Astrocyte (in vitro differentiated cells and primary cell): ENCODE data around the gene AMBP. TPM values are rescaled to one million over a fixed set of nuclear protein-coding genes. Genes with fewer than 3 reads are reported as not detected.

Source experiments
- DNase-seq: peaks from one replicate; pipeline ENCODE4 v3.0.0-alpha.2; 2010; ENCODE audit warnings: low read depth
- FAIRE-seq: peaks from 2 replicates; lab custom pipeline; 2011; peaks lifted over from hg19 to GRCh38; lab: Jason Lieb, UNC
- H2AFZ ChIP-seq: 2 replicates; pipeline ENCODE4 v1.6.0; 2012; ENCODE audit warnings: low read depth, low read length, inconsistent platforms
- H3K27ac ChIP-seq: 2 replicates; pipeline ENCODE4 v1.5.1; 2011; ENCODE audit warnings: low read depth, low read length, inconsistent platforms
- H3K27me3 ChIP-seq: 2 replicates; pipeline ENCODE4 v1.6.0; 2011; ENCODE audit warnings: low read length, inconsistent platforms; ENCODE audit not compliant: insufficient read depth
- H3K36me3 ChIP-seq: 2 replicates; pipeline ENCODE4 v1.5.1; 2011; ENCODE audit warnings: low read length, inconsistent platforms; ENCODE audit not compliant: insufficient read depth
- H3K4me1 ChIP-seq: 2 replicates; pipeline ENCODE4 v1.5.1; 2011; ENCODE audit warnings: low read length, inconsistent platforms; ENCODE audit not compliant: insufficient read depth
- H3K4me2 ChIP-seq: 2 replicates; pipeline ENCODE4 v1.6.0; 2012; ENCODE audit warnings: low read length, inconsistent platforms
- H3K4me3 ChIP-seq: 2 replicates; pipeline ENCODE4 v1.5.1; 2011; ENCODE audit warnings: low read depth, mild to moderate bottlenecking, low read length, inconsistent platforms; ENCODE audit not compliant: insufficient read depth
- H3K79me2 ChIP-seq: 2 replicates; pipeline ENCODE4 v1.6.0; 2012; ENCODE audit warnings: mild to moderate bottlenecking, low read length, inconsistent platforms; ENCODE audit not compliant: insufficient read depth
- H3K9ac ChIP-seq: 2 replicates; pipeline ENCODE4 v1.6.0; 2012; ENCODE audit warnings: mild to moderate bottlenecking, low read length, inconsistent platforms
- H3K9me3 ChIP-seq: 2 replicates; pipeline ENCODE4 v1.5.1; 2012; ENCODE audit warnings: low read depth, mild to moderate bottlenecking, low read length, inconsistent platforms; ENCODE audit not compliant: insufficient read depth
- H4K20me1 ChIP-seq: 2 replicates; pipeline ENCODE4 v1.6.0; 2012; ENCODE audit warnings: low read length, inconsistent platforms; ENCODE audit not compliant: insufficient read depth
- H3K27ac Mint-ChIP-seq: one replicate; pipeline ENCODE4 v1.8.0; 2021; ENCODE audit warnings: mild to moderate bottlenecking, mixed read lengths; ENCODE audit not compliant: unreplicated experiment
- H3K27me3 Mint-ChIP-seq: one replicate; pipeline ENCODE4 v1.8.0; 2021; ENCODE audit warnings: low read depth, mixed read lengths; ENCODE audit not compliant: unreplicated experiment
- H3K36me3 Mint-ChIP-seq: one replicate; pipeline ENCODE4 v1.8.0; 2021; ENCODE audit warnings: low read depth, mixed read lengths; ENCODE audit not compliant: unreplicated experiment
- H3K4me1 Mint-ChIP-seq: one replicate; pipeline ENCODE4 v1.8.0; 2021; ENCODE audit warnings: low read depth, mixed read lengths; ENCODE audit not compliant: unreplicated experiment
- H3K4me3 Mint-ChIP-seq: one replicate; pipeline ENCODE4 v1.8.0; 2021; ENCODE audit warnings: mild to moderate bottlenecking, moderate library complexity, mixed read lengths; ENCODE audit not compliant: unreplicated experiment
- H3K9me3 Mint-ChIP-seq: one replicate; pipeline ENCODE4 v1.8.0; 2021; ENCODE audit warnings: mild to moderate bottlenecking, mixed read lengths; ENCODE audit not compliant: unreplicated experiment
- EZH2 ChIP-seq: IDR thresholded peaks from 2 replicates; pipeline ENCODE4 v1.6.1; 2012; ENCODE audit warnings: mild to moderate bottlenecking, low read length, inconsistent platforms; ENCODE audit not compliant: insufficient read depth
- total RNA-seq: library from RNA; stranded (reverse); gene quantifications from 2 replicates; pipeline ENCODE4 v1.2.1, GENCODE V29; 2021
- TF ChIP-seq, protein P1 (sequence below): IDR thresholded peaks from 2 replicates; pipeline ENCODE4 v1.5.1; 2011; ENCODE audit warnings: low read depth, mild to moderate bottlenecking, inconsistent platforms, low read length, moderate library complexity; ENCODE audit not compliant: insufficient read depth

The AMBP gene
- total RNA-seq, 1 donor from 2014 or later = not detected

DNA sequence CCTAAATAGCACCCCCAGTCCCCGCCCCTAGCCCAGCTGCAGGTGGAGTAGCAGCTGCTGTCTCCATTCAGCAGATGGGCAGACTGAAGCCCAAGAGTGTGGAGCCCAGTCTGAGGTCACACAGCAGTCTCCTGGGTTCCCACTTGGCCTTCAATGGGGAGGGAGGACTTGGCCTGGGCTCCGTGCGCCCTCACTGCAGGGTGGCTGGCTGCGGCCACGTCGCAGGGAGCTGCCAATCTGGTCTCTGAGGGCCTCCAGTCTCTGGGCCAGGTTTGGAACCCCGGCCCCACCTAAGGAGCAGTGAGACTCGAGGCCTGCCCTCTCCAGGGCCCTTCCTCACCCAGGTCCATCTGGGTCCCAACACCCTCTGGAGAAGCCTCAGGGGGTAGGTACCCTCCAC lies 13.6 kb upstream of the AMBP start:
- H3K27me3 ChIP-seq = peaks cover 2% of the 10 kb centered on the region
- no peak for DNase-seq

DNA sequence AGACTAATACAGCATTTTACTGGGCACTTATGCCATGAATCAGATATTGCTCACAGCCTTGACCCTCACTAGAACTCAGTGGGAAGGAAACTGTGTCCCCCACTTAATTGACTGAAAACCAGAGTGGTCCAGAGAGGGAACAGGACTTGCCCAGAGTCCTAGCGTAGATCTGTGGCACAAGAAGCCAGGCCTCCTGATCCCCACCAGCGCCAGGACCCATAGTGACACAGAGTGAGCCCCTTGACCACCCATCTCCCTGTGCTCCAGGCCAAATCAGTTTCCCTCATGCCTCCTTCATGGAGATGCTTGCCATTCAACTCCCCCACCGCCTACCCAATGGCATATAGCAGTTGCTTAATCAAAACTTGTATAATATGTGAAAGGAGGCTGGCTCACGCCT lies 12.7 kb upstream of the AMBP start:
- no peaks in the 10 kb centered on the region for H3K4me1 Mint-ChIP-seq
- H3K27ac Mint-ChIP-seq = no peak overlapping the region
- H3K9me3 ChIP-seq = no peaks in the 10 kb centered on the region
- FAIRE-seq (no peak), DNase-seq (no peak)
- no peak for TF ChIP-seq EZH2
- TF ChIP-seq, protein P1, sequence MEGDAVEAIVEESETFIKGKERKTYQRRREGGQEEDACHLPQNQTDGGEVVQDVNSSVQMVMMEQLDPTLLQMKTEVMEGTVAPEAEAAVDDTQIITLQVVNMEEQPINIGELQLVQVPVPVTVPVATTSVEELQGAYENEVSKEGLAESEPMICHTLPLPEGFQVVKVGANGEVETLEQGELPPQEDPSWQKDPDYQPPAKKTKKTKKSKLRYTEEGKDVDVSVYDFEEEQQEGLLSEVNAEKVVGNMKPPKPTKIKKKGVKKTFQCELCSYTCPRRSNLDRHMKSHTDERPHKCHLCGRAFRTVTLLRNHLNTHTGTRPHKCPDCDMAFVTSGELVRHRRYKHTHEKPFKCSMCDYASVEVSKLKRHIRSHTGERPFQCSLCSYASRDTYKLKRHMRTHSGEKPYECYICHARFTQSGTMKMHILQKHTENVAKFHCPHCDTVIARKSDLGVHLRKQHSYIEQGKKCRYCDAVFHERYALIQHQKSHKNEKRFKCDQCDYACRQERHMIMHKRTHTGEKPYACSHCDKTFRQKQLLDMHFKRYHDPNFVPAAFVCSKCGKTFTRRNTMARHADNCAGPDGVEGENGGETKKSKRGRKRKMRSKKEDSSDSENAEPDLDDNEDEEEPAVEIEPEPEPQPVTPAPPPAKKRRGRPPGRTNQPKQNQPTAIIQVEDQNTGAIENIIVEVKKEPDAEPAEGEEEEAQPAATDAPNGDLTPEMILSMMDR = no peak
- no peak overlapping the region for H3K27ac ChIP-seq
- peaks cover 5% of the 10 kb centered on the region for H3K27me3 ChIP-seq
- H3K27me3 Mint-ChIP-seq = peaks cover 62% of the 10 kb centered on the region
- no peak overlapping the region for H3K4me3 Mint-ChIP-seq
- no peaks in the 10 kb centered on the region for H3K36me3 Mint-ChIP-seq
- no peaks in the 10 kb centered on the region for H3K79me2 ChIP-seq
- H3K9me3 Mint-ChIP-seq = no peaks in the 10 kb centered on the region
- no peak overlapping the region for H2AFZ ChIP-seq
- H3K4me1 ChIP-seq = no peaks in the 10 kb centered on the region
- H3K9ac ChIP-seq = no peak overlapping the region
- no peak overlapping the region for H3K4me2 ChIP-seq
- H3K36me3 ChIP-seq = no peaks in the 10 kb centered on the region
- no peak overlapping the region for H3K4me3 ChIP-seq
- no peaks in the 10 kb centered on the region for H4K20me1 ChIP-seq

More for the DNA sequence above, 13.6 kb upstream of the AMBP start:
- H2AFZ ChIP-seq = no peak overlapping the region
- no peak overlapping the region for H3K4me3 Mint-ChIP-seq
- H4K20me1 ChIP-seq = no peaks in the 10 kb centered on the region
- H3K9me3 Mint-ChIP-seq = peaks cover 2% of the 10 kb centered on the region
- no peak for TF ChIP-seq EZH2
- TF ChIP-seq, protein P1 = no peak
- H3K27me3 Mint-ChIP-seq = peaks cover 66% of the 10 kb centered on the region
- H3K4me1 Mint-ChIP-seq = no peaks in the 10 kb centered on the region
- no peaks in the 10 kb centered on the region for H3K79me2 ChIP-seq
- no peaks in the 10 kb centered on the region for H3K36me3 ChIP-seq
- H3K4me1 ChIP-seq = no peaks in the 10 kb centered on the region
- H3K27ac ChIP-seq = no peak overlapping the region
- H3K36me3 Mint-ChIP-seq = no peaks in the 10 kb centered on the region
- no peak overlapping the region for H3K4me2 ChIP-seq
- no peak overlapping the region for H3K27ac Mint-ChIP-seq
- no peak for FAIRE-seq
- H3K9ac ChIP-seq = no peak overlapping the region
- H3K9me3 ChIP-seq = no peaks in the 10 kb centered on the region
- H3K4me3 ChIP-seq = no peak overlapping the region

DNA sequence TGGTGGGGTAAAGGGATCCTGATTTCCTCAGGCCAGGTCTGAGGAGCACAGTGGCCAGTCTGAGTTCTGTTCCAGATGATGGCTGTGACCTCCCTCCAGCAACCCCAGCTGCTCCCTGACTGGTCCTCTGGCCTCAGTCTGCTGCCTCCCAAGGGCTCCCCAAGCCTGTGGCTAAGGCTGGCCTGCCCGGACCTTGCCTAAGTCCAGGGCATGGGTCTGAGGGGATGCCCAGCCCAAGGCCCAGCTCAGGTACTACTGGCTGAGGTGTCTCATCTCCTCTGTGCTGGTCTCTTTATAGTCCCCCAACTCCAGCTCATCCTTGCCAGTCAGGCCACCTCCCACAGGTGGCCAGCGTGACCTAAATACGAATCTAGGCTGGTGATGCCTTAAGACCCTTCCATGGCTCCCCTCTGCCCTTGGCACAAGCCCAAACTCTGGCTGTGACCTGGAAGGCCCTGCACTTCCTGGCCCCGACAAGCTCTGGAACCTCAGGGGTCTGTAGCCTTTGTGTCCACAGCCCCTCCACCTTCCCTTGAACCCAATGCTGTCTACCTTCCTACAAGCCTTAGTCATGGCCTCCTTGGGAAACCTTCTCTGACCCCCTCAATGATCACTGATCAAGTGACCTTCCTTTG lies 11.2 kb upstream of the AMBP start:
- H4K20me1 ChIP-seq = no peaks in the 10 kb centered on the region
- H3K4me3 Mint-ChIP-seq = no peak overlapping the region
- H3K27ac ChIP-seq = no peak overlapping the region
- H3K27me3 Mint-ChIP-seq = peaks cover 58% of the 10 kb centered on the region
- DNase-seq (no peak), FAIRE-seq (no peak)
- TF ChIP-seq, protein P1 = no peak
- no peak for TF ChIP-seq EZH2
- H3K9ac ChIP-seq = no peak overlapping the region
- H3K36me3 Mint-ChIP-seq = no peaks in the 10 kb centered on the region
- no peak overlapping the region for H3K4me2 ChIP-seq
- H3K27ac Mint-ChIP-seq = no peak overlapping the region
- H3K4me3 ChIP-seq = no peak overlapping the region
- peaks cover 5% of the 10 kb centered on the region for H3K27me3 ChIP-seq
- no peaks in the 10 kb centered on the region for H3K79me2 ChIP-seq
- no peaks in the 10 kb centered on the region for H3K9me3 ChIP-seq
- H3K36me3 ChIP-seq = no peaks in the 10 kb centered on the region
- H3K9me3 Mint-ChIP-seq = no peaks in the 10 kb centered on the region
- H3K4me1 ChIP-seq = no peaks in the 10 kb centered on the region
- no peaks in the 10 kb centered on the region for H3K4me1 Mint-ChIP-seq
- no peak overlapping the region for H2AFZ ChIP-seq
